Heart left ventricle (tissue), 16 donors: ENCODE data around the gene RHOV. TPM values are rescaled to one million over a fixed set of nuclear protein-coding genes. Genes with fewer than 3 reads are reported as not detected.

Experiments
- ATAC-seq, 4 donors: fragments of 200-7000 bp; cut with Tn5 transposase; one replicate each; pipeline ENCODE4 v1.9.1; 2020 to 2022; ENCODE audit warnings: moderate library complexity in 4 of 4, mild to moderate bottlenecking in 3 of 4, moderate number of reproducible peaks in 1 of 4
- DNase-seq, 5 donors: peaks; one replicate each; pipeline ENCODE4 v3.0.0-alpha.2; 2020
- H3K27ac ChIP-seq, 12 donors: fragments of 200-600 bp; sonication (generic) in 4 of 12; one replicate each; pipeline versions ENCODE4 v1.5.0 to v1.8.0; 2016 to 2022; ENCODE audit warnings: mild to moderate bottlenecking in 2 of 12
- H3K27me3 ChIP-seq, 9 donors: fragments of 200-600 bp; sonication (generic) in 2 of 9; one replicate each; pipeline versions ENCODE4 v1.5.1 to v1.8.0; 2016 to 2022; ENCODE audit warnings: mild to moderate bottlenecking in 3 of 9
- H3K36me3 ChIP-seq, 9 donors: fragments of 200-600 bp; sonication (generic) in 2 of 9; one replicate each; pipeline versions ENCODE4 v1.5.0 to v1.8.0; 2018 to 2022; ENCODE audit warnings: mild to moderate bottlenecking in 2 of 9
- H3K4me1 ChIP-seq, 12 donors: fragments of 200-600 bp; sonication (generic) in 4 of 12; one replicate each; pipeline versions ENCODE4 v1.5.0 to v1.8.0; 2016 to 2022; ENCODE audit warnings: mild to moderate bottlenecking in 3 of 12
- H3K4me3 ChIP-seq, 12 donors: fragments of 200-600 bp; sonication (generic) in 4 of 12; one replicate each; pipeline versions ENCODE4 v1.5.0 to v1.8.0; 2017 to 2022; ENCODE audit warnings: mild to moderate bottlenecking in 9 of 12, moderate library complexity in 4 of 12
- H3K9me3 ChIP-seq, 12 donors: fragments of 200-600 bp; sonication (generic) in 4 of 12; one replicate each; pipeline versions ENCODE4 v1.5.0 to v1.8.0; 2016 to 2022; ENCODE audit warnings: mild to moderate bottlenecking in 1 of 12
- CTCF ChIP-seq, 12 donors: fragments of 200-600 bp; sonication (generic) in 4 of 12; IDR thresholded peaks; one replicate each; pipeline versions ENCODE4 v1.5.0 to v1.8.0; 2018 to 2022; ENCODE audit warnings: antibody characterized with exemption in 12 of 12, mild to moderate bottlenecking in 5 of 12
- POLR2A ChIP-seq, 2 donors: fragments of 450-650 bp; IDR thresholded peaks; one replicate each; pipeline ENCODE4 v1.6.1; 2017; ENCODE audit warnings: antibody characterized with exemption in 2 of 2, mild to moderate bottlenecking in 2 of 2, moderate library complexity in 2 of 2
- WGBS, 4 donors: extraction: QIAGEN DNeasy Blood & Tissue Kit in 2 of 4; methylation state at CpG; one replicate each; pipeline versions ENCODE4 v1.1.5 to v1.1.7; 2013 to 2018; 5-methylcytosine and 5-hydroxymethylcytosine counted together
- intact Hi-C, 10 donors: fragments of 100-400 bp; cut with DNase I; formaldehyde crosslinking; loops; one replicate each; pipeline versions ENCODE4 v1.11.1 to v1.14.2; 2022
- polyA plus RNA-seq, 2 donors: library from polyadenylated mRNA; stranded (reverse); fragments of 200-250 nt; gene quantifications; one replicate each; pipeline ENCODE4 v1.2.3, GENCODE V29; 2013
- total RNA-seq, 9 donors: library from RNA; depleted of rRNA in 2 of 9; stranded (reverse); fragments of >200 nt in 2 of 9; fragmentation: NEBNext Ultra II Directional in 3 of 9; extraction: Animal tissue kit (Norgen Biotek cat#: 25700) in 3 of 9; gene quantifications; one replicate each; pipeline versions ENCODE4 v1.1.0 to v1.2.4, GENCODE V29; 2016 to 2023
- donor health status: ischemic (EF 13 %, LVEDD 7.1; RV severe dilation, severe dysfunction).
- donor health status: healthy with polysubstance abuse.
- donor health status: DM: no; HTN: yes; CAD: no.
- donor health status: DM: no; HTN: no; CAD: no.
- donor health status: ischemic (EF 25% LVEDD 6.9; RV normal size, moderate dysfunction).
- donor health status: ischemic (EF 25% LVEDD 5.7; RV mildly dilated, moderate dysfunction).
- donor health status: healthy.
- donor health status: DM: yes; HTN: yes; CAD: no.
- donor health status: ischemic (EF 35%, LVEDD 5.7; RV mildly dilated, moderate dysfunction).
- donor health status: nonischemic (EF 11% LVEDD 7.7; RV severe dilation, severe dysfunction).
- donor health status: DM: yes; HTN: yes; CAD: no.
- donor health status: PGD.
- donor health status: ischemic (EF 29% LVEDD 5.4; RV normal size, mild dysfunction).
- donor health status: nonischemic (EF 23%, LVEDD 6.1; RV moderate dilation, normal function).

RHOV gene
- total and polyA plus RNA-seq, 11 donors: not detected

GRCh38 chr15:40829115-40829514 is 44.9 kb downstream of the RHOV start:
- H3K4me3 ChIP-seq: no peak overlapping the region
- DNase-seq: no peak
- 83 to 87% (median 85%) methylated on average over 7 of the region's 7 CpGs for WGBS, 4 donors
- no peak for ATAC-seq
- no peaks in the 10 kb centered on the region for H3K9me3 ChIP-seq
- H3K27me3 ChIP-seq: peaks cover 0 to 4% (median 0%) of the 10 kb centered on the region in 9 donors
- H3K4me1 ChIP-seq: no peaks in the 10 kb centered on the region
- H3K27ac ChIP-seq: no peak overlapping the region
- intact Hi-C loops: no loop called here
- no peak for TF ChIP-seq POLR2A (IDR thresholded peaks at IDR 0.05)
- TF ChIP-seq CTCF (IDR thresholded peaks at IDR 0.05): no peak
- no peaks in the 10 kb centered on the region for H3K36me3 ChIP-seq

- intact Hi-C loops: no loop called here
- ATAC-seq (no peak), DNase-seq (no peak)
- H3K4me1 ChIP-seq: no peaks in the 10 kb centered on the region
- 85 to 94% (median 88%) methylated on average over 5 to 6 of the region's 6 CpGs for WGBS, 4 donors
- H3K36me3 ChIP-seq: no peaks in the 10 kb centered on the region
- no peaks in the 10 kb centered on the region for H3K9me3 ChIP-seq
- no peak within 1 kb of the TSS for H3K4me3 ChIP-seq
- H3K27me3 ChIP-seq: peaks cover 0 to 4% (median 0%) of the 10 kb centered on the region in 9 donors
- H3K27ac ChIP-seq: no peak within 1 kb of the TSS
- no peak for TF ChIP-seq POLR2A (IDR thresholded peaks at IDR 0.05)
- no peak for TF ChIP-seq CTCF (IDR thresholded peaks at IDR 0.05)
Measured at GRCh38 chr15:40828447-40829036, 45.5 kb downstream of the RHOV start, which contains the start of gene PPP1R14D. Gene PPP1R14D (minus strand): TSS chr15:40828708. CDS start chr15:40828641, 67 bp downstream.

- DNase-seq: no peak
- Histone ChIP-seq H3K9me3 (no peaks in the 10 kb centered on the region), H3K4me3 (no peak overlapping the region), H3K27ac (no peak overlapping the region), H3K27me3 (peaks cover 0 to 4% (median 0%) of the 10 kb centered on the region in 9 donors), H3K36me3 (no peaks in the 10 kb centered on the region), H3K4me1 (no peaks in the 10 kb centered on the region)
- ATAC-seq: no peak
- WGBS, 4 donors: 72 to 88% (median 87%) methylated on average over 4 of the region's 4 CpGs
- TF ChIP-seq POLR2A (IDR thresholded peaks at IDR 0.05): no peak
- TF ChIP-seq CTCF (IDR thresholded peaks at IDR 0.05): no peak
- intact Hi-C loops: no loop called here
Measured at GRCh38 chr15:40826423-40827075, 47.5 kb downstream of the RHOV start.

- H3K4me3 ChIP-seq: no peak overlapping the region
- DNase-seq (no peak), ATAC-seq (no peak)
- no peaks in the 10 kb centered on the region for H3K9me3 ChIP-seq
- no peaks in the 10 kb centered on the region for H3K36me3 ChIP-seq
- WGBS, 4 donors: 72 to 81% (median 79%) methylated on average over 5 of the region's 5 CpGs
- intact Hi-C loops: no loop called here
- H3K27me3 ChIP-seq: peaks cover 0 to 4% (median 0%) of the 10 kb centered on the region in 9 donors
- TF ChIP-seq CTCF (IDR thresholded peaks at IDR 0.05) (no peak), POLR2A (IDR thresholded peaks at IDR 0.05) (no peak)
- H3K4me1 ChIP-seq: no peaks in the 10 kb centered on the region
- no peak overlapping the region for H3K27ac ChIP-seq
Measured at GRCh38 chr15:40825661-40826422, 48.2 kb downstream of the RHOV start.
